ENCODE measurements around the gene LYZ. TPM values are rescaled to one million over a fixed set of nuclear protein-coding genes. Genes with fewer than 3 reads are reported as not detected.

Gene LYZ
- polyA plus RNA-seq, 3 donors = 10,434 to 46,644 (median 13,865) TPM

- Mint-ChIP-seq H3K4me3 (no peak overlapping the region), H3K27ac (no peak overlapping the region), H3K4me1 (peaks cover 14% of the 10 kb centered on the region), H3K9me3 (peaks cover 5 to 13% (median 10%) of the 10 kb centered on the region in 7 donors), H3K36me3 (peaks cover 0 to under 1% of the 10 kb centered on the region in 2 donors), H3K27me3 (ENCODE audit: low read depth in 3 of 3) (peaks cover 0 to 2% (median 2%) of the 10 kb centered on the region in 3 donors)
- Histone ChIP-seq H3K4me3 (replicated peaks in 1 of 3; ENCODE audit: low read depth in 2 of 3, low read length in 3 of 3) (no peak overlapping the region), H3K27ac (ENCODE audit: low read depth in 1 of 2, low read length in 2 of 2) (no peak overlapping the region), H3K9ac (ENCODE audit: insufficient read depth, low read length, poor library complexity, severe bottlenecking) (no peak overlapping the region), H3K4me1 (ENCODE audit: control insufficient read depth in 1 of 2, insufficient read depth in 2 of 2, low read length in 2 of 2) (no peaks in the 10 kb centered on the region), H3K27me3 (ENCODE audit: control insufficient read depth in 2 of 2, insufficient read depth in 2 of 2, low read length in 2 of 2) (no peaks in the 10 kb centered on the region), H3K9me3 (replicated peaks in 1 of 2; ENCODE audit: control insufficient read depth in 1 of 2, insufficient read depth in 1 of 2, low read length in 2 of 2) (peaks cover 0 to 8% of the 10 kb centered on the region in 2 donors), H3K36me3 (replicated peaks in 1 of 2; ENCODE audit: control insufficient read depth in 1 of 2, insufficient read depth in 2 of 2, low read length in 2 of 2) (no peaks in the 10 kb centered on the region), H3K79me2 (ENCODE audit: insufficient read depth, low read length) (no peaks in the 10 kb centered on the region), H2AFZ (ENCODE audit: insufficient read depth, low read depth, low read length, poor library complexity, severe bottlenecking) (no peak overlapping the region), H3K4me2 (replicated peaks; ENCODE audit: extremely low read depth, low read length, poor library complexity, severe bottlenecking) (no peak overlapping the region), H4K20me1 (ENCODE audit: insufficient read depth, low read length) (no peaks in the 10 kb centered on the region)
- no peak for DNase-seq
- WGBS (ENCODE audit: insufficient coverage) = no CpG with 5 or more reads among the region's 1 CpG
- intact Hi-C loops (cut with micrococcal nuclease) = no loop called here
- TF ChIP-seq CTCF (IDR thresholded peaks at IDR 0.05) = no peak
These were observed 43.9 kb upstream of the LYZ start for GRCh38 chr12:69304284-69304683.

GRCh38 chr12:69309461-69309860 is 38.7 kb upstream of the LYZ start:
- H3K4me1 Mint-ChIP-seq = peaks cover 8% of the 10 kb centered on the region
- intact Hi-C loops (cut with micrococcal nuclease) = no loop called here
- Histone ChIP-seq H3K4me1 (ENCODE audit: control insufficient read depth in 1 of 2, insufficient read depth in 2 of 2, low read length in 2 of 2) (no peaks in the 10 kb centered on the region), H3K27me3 (ENCODE audit: control insufficient read depth in 2 of 2, insufficient read depth in 2 of 2, low read length in 2 of 2) (no peaks in the 10 kb centered on the region), H3K9me3 (replicated peaks in 1 of 2; ENCODE audit: control insufficient read depth in 1 of 2, insufficient read depth in 1 of 2, low read length in 2 of 2) (peaks cover 0 to 1% of the 10 kb centered on the region in 2 donors), H3K9ac (ENCODE audit: insufficient read depth, low read length, poor library complexity, severe bottlenecking) (no peak overlapping the region), H4K20me1 (ENCODE audit: insufficient read depth, low read length) (no peaks in the 10 kb centered on the region), H3K4me2 (replicated peaks; ENCODE audit: extremely low read depth, low read length, poor library complexity, severe bottlenecking) (no peak overlapping the region), H3K36me3 (replicated peaks in 1 of 2; ENCODE audit: control insufficient read depth in 1 of 2, insufficient read depth in 2 of 2, low read length in 2 of 2) (no peaks in the 10 kb centered on the region), H3K79me2 (ENCODE audit: insufficient read depth, low read length) (no peaks in the 10 kb centered on the region), H2AFZ (ENCODE audit: insufficient read depth, low read depth, low read length, poor library complexity, severe bottlenecking) (no peak overlapping the region), H3K4me3 (replicated peaks in 1 of 3; ENCODE audit: low read depth in 2 of 3, low read length in 3 of 3) (no peak overlapping the region), H3K27ac (ENCODE audit: low read depth in 1 of 2, low read length in 2 of 2) (no peak overlapping the region)
- H3K27me3 Mint-ChIP-seq (ENCODE audit: low read depth in 3 of 3) = peaks cover 0 to 2% (median 0%) of the 10 kb centered on the region in 3 donors
- H3K36me3 Mint-ChIP-seq = peaks cover 0 to 5% of the 10 kb centered on the region in 2 donors
- H3K27ac Mint-ChIP-seq = no peak overlapping the region
- no CpG with 5 or more reads among the region's 3 CpGs for WGBS (ENCODE audit: insufficient coverage)
- TF ChIP-seq CTCF (IDR thresholded peaks at IDR 0.05) = no peak
- DNase-seq = no peak
- H3K4me3 Mint-ChIP-seq = no peak overlapping the region
- H3K9me3 Mint-ChIP-seq = peaks cover 0 to 10% (median 4%) of the 10 kb centered on the region in 7 donors

All from CD14-positive monocyte (primary cell).